Nephron progenitor cell (in vitro differentiated cells): ENCODE measurements around the gene MUC22.
"Not testable (repeated sequence)": the region's sequence is repeated elsewhere in the genome, so short reads cannot be mapped to it uniquely, and the experiment has no call there.

ENCODE experiments used
- DNase-seq: peaks from one replicate; pipeline ENCODE4 v3.0.0; 2021
- H3K27ac Mint-ChIP-seq: 2 replicates; pipeline ENCODE4 v1.8.0; 2021; ENCODE audit warnings: mild to moderate bottlenecking, moderate library complexity, mixed read lengths
- H3K27me3 Mint-ChIP-seq: 2 replicates; pipeline ENCODE4 v1.8.0; 2021; ENCODE audit warnings: mild to moderate bottlenecking, low read depth, mixed read lengths; ENCODE audit not compliant: poor library complexity
- H3K36me3 Mint-ChIP-seq: 2 replicates; pipeline ENCODE4 v1.8.0; 2021; ENCODE audit warnings: low read depth, mixed read lengths
- H3K4me1 Mint-ChIP-seq: 2 replicates; pipeline ENCODE4 v1.8.0; 2021; ENCODE audit warnings: mixed read lengths
- H3K4me3 Mint-ChIP-seq: 2 replicates; pipeline ENCODE4 v1.8.0; 2021; ENCODE audit warnings: mild to moderate bottlenecking, moderate library complexity, mixed read lengths
- H3K9me3 Mint-ChIP-seq: 2 replicates; pipeline ENCODE4 v1.8.0; 2021; ENCODE audit warnings: mild to moderate bottlenecking, moderate library complexity, mixed read lengths
- CTCF ChIP-seq: fragments of 200-600 bp; sonication (generic); IDR thresholded peaks from 2 replicates; pipeline ENCODE4 v1.5.0; 2021; ENCODE audit warnings: antibody characterized with exemption

Gene MUC22

GRCh38 chr6:31038559-31038958 lies 28.3 kb downstream of the MUC22 start:
- Mint-ChIP-seq H3K36me3 (no peaks in the 10 kb centered on the region), H3K4me3 (no peak overlapping the region), H3K9me3 (no peaks in the 10 kb centered on the region), H3K4me1 (peaks cover 29% of the 10 kb centered on the region), H3K27ac (no peak overlapping the region), H3K27me3 (peaks cover 16% of the 10 kb centered on the region)
- TF ChIP-seq CTCF = no peak
- DNase-seq = no peak

DNA sequence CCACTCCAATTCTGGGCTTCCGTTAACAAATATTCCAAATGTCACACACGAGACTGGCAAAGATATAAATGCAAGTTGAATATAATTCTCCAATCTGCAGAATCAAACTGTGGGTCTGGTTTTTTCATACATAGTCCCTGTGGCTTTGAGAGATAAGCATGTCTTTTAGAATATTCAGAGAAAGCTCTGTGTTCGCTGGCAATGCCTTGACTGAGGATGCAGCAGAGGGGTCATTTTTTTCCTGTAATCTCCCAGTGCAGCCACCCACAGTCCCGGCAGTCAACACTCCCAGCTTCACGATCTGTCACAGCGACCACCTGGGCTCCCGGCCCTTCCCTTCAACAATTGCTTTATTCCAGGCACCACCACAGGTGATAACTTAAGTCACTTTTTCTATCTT lies 30.5 kb downstream of the MUC22 start:
- Mint-ChIP-seq H3K27ac (no peak overlapping the region), H3K36me3 (no peaks in the 10 kb centered on the region), H3K4me1 (peaks cover 29% of the 10 kb centered on the region), H3K4me3 (no peak overlapping the region), H3K9me3 (no peaks in the 10 kb centered on the region), H3K27me3 (peaks cover 19% of the 10 kb centered on the region)
- TF ChIP-seq CTCF = no peak
- no peak for DNase-seq

GRCh38 chr6:31041372-31041974 lies 31.2 kb downstream of the MUC22 start:
- TF ChIP-seq CTCF = no peak
- peaks cover 20% of the 10 kb centered on the region for H3K27me3 Mint-ChIP-seq
- DNase-seq = no peak
- no peaks in the 10 kb centered on the region for H3K36me3 Mint-ChIP-seq
- no peak overlapping the region for H3K4me3 Mint-ChIP-seq
- H3K27ac Mint-ChIP-seq = no peak overlapping the region
- H3K4me1 Mint-ChIP-seq = peaks cover 28% of the 10 kb centered on the region
- H3K9me3 Mint-ChIP-seq = no peaks in the 10 kb centered on the region

DNA sequence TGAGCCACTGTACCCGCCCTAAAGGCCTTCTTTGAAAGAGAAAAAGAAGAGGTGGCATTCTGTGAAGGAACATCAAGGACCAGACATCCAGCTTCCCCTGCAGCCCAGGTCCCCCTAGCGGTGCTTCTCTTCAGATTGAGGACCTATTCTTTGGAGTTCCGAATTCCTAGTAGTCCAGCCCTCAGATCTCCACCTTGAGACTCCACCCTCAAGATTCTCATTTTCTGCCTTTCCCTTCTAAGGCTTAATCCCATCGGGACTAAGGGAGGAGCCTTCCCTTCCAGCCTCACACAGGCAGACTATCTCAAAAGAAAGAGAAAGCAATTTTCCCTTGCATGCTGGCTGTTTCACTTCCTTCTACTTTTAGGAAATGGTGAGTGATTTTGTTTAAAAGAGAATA lies 32.5 kb downstream of the MUC22 start:
- no peak for TF ChIP-seq CTCF
- Mint-ChIP-seq H3K27me3 (peaks cover 28% of the 10 kb centered on the region), H3K36me3 (no peaks in the 10 kb centered on the region), H3K9me3 (no peaks in the 10 kb centered on the region), H3K27ac (no peak overlapping the region), H3K4me3 (no peak overlapping the region), H3K4me1 (peaks cover 15% of the 10 kb centered on the region)
- DNase-seq = peak; percentile 37

- no peak for DNase-seq
- no peak overlapping the region for H3K27ac Mint-ChIP-seq
- H3K4me1 Mint-ChIP-seq = peaks cover 5% of the 10 kb centered on the region
- H3K36me3 Mint-ChIP-seq = no peaks in the 10 kb centered on the region
- peaks cover 26% of the 10 kb centered on the region for H3K27me3 Mint-ChIP-seq
- no peak for TF ChIP-seq CTCF
- no peaks in the 10 kb centered on the region for H3K9me3 Mint-ChIP-seq
- H3K4me3 Mint-ChIP-seq = no peak overlapping the region
Observed at GRCh38 chr6:31048099-31048498, 37.8 kb downstream of the MUC22 start.

DNA sequence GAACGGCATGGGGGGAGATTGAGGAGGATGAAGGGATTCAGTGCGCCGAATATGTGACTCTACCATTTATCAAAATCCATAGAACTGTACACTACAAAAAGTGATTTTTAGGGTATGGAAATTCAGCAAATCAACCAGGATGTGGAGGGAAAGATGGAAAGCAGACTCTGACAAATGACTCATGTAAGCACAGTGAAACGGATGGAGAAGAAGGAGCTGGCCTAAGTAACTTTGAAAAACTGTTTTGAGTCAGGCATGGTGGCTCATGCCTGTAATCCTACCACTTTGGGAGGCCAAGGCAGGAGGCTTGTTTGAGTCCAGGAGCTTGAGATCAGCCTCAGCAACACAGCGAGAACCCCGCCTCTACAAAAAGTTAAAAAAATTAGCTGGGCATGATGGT lies 39.2 kb downstream of the MUC22 start:
- Mint-ChIP-seq H3K36me3 (no peaks in the 10 kb centered on the region), H3K4me1 (peaks cover 19% of the 10 kb centered on the region), H3K27me3 (peaks cover 31% of the 10 kb centered on the region), H3K27ac (no peak overlapping the region), H3K4me3 (no peak overlapping the region), H3K9me3 (no peaks in the 10 kb centered on the region)
- no peak for TF ChIP-seq CTCF
- DNase-seq = no peak

- H3K9me3 Mint-ChIP-seq = not testable (repeated sequence)
- peak overlapping the region; percentile 14 for H3K27ac Mint-ChIP-seq
Observed at GRCh38 chr6:31053187-31053586, 42.9 kb downstream of the MUC22 start.

More at GRCh38 chr6:31053187-31053586, 42.9 kb downstream of the MUC22 start:
- DNase-seq, H3K4me3 Mint-ChIP-seq, H3K36me3 Mint-ChIP-seq: not testable (repeated sequence)
- peaks cover 33% of the 10 kb centered on the region for H3K4me1 Mint-ChIP-seq
- peaks cover 30% of the 10 kb centered on the region for H3K27me3 Mint-ChIP-seq
